SK-N-SH (cell line): Measurements from ENCODE around the gene DGLUCY. TPM values are rescaled to one million over a fixed set of nuclear protein-coding genes. Genes with fewer than 3 reads are reported as not detected.

Source experiments
- CTCF ChIA-PET: fragments of 300-600, 350-600 bp; formaldehyde crosslinking; extraction: SDS; loops from one replicate; lab custom pipeline; 2021; lab: Yijun Ruan, JAX
- POLR2A ChIA-PET: fragments of 350-600 bp; sonication (Branson Sonifier 250); formaldehyde crosslinking; extraction: SDS; loops from one replicate; lab custom pipeline; 2020; ENCODE audit warnings: antibody characterized with exemption, inconsistent platforms; lab: Yijun Ruan, JAX
- DNase-seq: peaks from one replicate; pipeline ENCODE4 v3.0.0; 2012
- H2AFZ ChIP-seq: fragments of 200-600 bp; sonication (generic); 2 replicates; pipeline ENCODE4 v1.8.1; 2016; ENCODE audit warnings: antibody characterized with exemption, mild to moderate bottlenecking, low read depth
- H3F3A ChIP-seq: fragments of 200-600 bp; sonication (generic); replicated peaks from 2 replicates; pipeline ENCODE3; 2016; ENCODE audit warnings: antibody characterized with exemption, mild to moderate bottlenecking; ENCODE audit not compliant: insufficient read depth
- H3K27ac ChIP-seq, 2 experiments: fragments of 200-500 bp in 1 of 2; fragments of 200-600 bp in 1 of 2; sonication (Bioruptor generic) in 1 of 2; sonication (generic), shearing (Covaris generic) in 1 of 2; 2 replicates each; pipeline versions ENCODE4 v1.5.1 to v1.6.1; 2014 to 2016; ENCODE audit warnings: low read depth in 2 of 2, inconsistent platforms in 1 of 2, low read length in 1 of 2, mild to moderate bottlenecking in 1 of 2, mixed read lengths in 1 of 2
- H3K27me3 ChIP-seq: fragments of 200-600 bp; sonication (generic), shearing (Covaris generic); 2 replicates; pipeline ENCODE4 v1.6.1; 2016; ENCODE audit warnings: mixed run types; ENCODE audit not compliant: insufficient read depth
- H3K36me3 ChIP-seq, 2 experiments: fragments of 200-500 bp in 1 of 2; fragments of 200-600 bp in 1 of 2; sonication (Bioruptor generic) in 1 of 2; sonication (generic) in 1 of 2; replicated peaks in 1 of 2; 2 replicates each; pipeline versions ENCODE3 to v1.5.1; 2014 to 2016; ENCODE audit warnings: low read length in 1 of 2, mild to moderate bottlenecking in 1 of 2; ENCODE audit not compliant: insufficient read depth in 2 of 2, control insufficient read depth in 1 of 2
- H3K4me1 ChIP-seq, 2 experiments: fragments of 200-500 bp in 1 of 2; fragments of 200-600 bp in 1 of 2; sonication (Bioruptor generic) in 1 of 2; sonication (generic), shearing (Covaris generic) in 1 of 2; 2 replicates each; pipeline versions ENCODE4 v1.5.1 to v1.6.1; 2014 to 2016; ENCODE audit warnings: low read depth in 1 of 2, low read length in 1 of 2, mixed run types in 1 of 2; ENCODE audit not compliant: insufficient read depth in 2 of 2, control insufficient read depth in 1 of 2
- H3K4me2 ChIP-seq: fragments of 200-600 bp; sonication (generic), shearing (Covaris generic); 2 replicates; pipeline ENCODE4 v1.6.1; 2017; ENCODE audit warnings: mixed run types
- H3K4me3 ChIP-seq, 2 experiments: fragments of 200-500 bp in 1 of 2; fragments of 200-600 bp in 1 of 2; sonication (Bioruptor generic) in 1 of 2; sonication (generic), shearing (Covaris generic) in 1 of 2; 2 replicates each; pipeline versions ENCODE4 v1.5.1 to v1.8.1; 2014 to 2016; ENCODE audit warnings: low read depth in 2 of 2, inconsistent platforms in 1 of 2, low read length in 1 of 2, mild to moderate bottlenecking in 1 of 2, mixed read lengths in 1 of 2, moderate library complexity in 1 of 2
- H3K79me2 ChIP-seq: fragments of 200-600 bp; sonication (generic); 2 replicates; pipeline ENCODE4 v1.8.1; 2017; ENCODE audit warnings: mild to moderate bottlenecking; ENCODE audit not compliant: insufficient read depth
- H3K9ac ChIP-seq: fragments of 200-600 bp; sonication (generic); 2 replicates; pipeline ENCODE4 v1.6.1; 2017; ENCODE audit warnings: mixed run types
- H3K9me2 ChIP-seq: fragments of 200-600 bp; sonication (generic); 2 replicates; pipeline ENCODE4 v1.6.1; 2017; ENCODE audit warnings: mixed run types
- H3K9me3 ChIP-seq: fragments of 200-600 bp; sonication (generic); 2 replicates; pipeline ENCODE4 v1.6.1; 2017; ENCODE audit warnings: mixed run types, mild to moderate bottlenecking, moderate library complexity
- H4K20me1 ChIP-seq: fragments of 200-600 bp; sonication (generic); 2 replicates; pipeline ENCODE4 v1.6.1; 2017; ENCODE audit warnings: mild to moderate bottlenecking, mixed run types; ENCODE audit not compliant: insufficient read depth
- CTCF ChIP-seq: fragments of 200-600 bp; sonication (generic); IDR thresholded peaks from 2 replicates; pipeline ENCODE4 v1.6.1; 2017; ENCODE audit warnings: antibody characterized with exemption, mild to moderate bottlenecking, moderate library complexity
- JUND ChIP-seq: IDR thresholded peaks from 2 replicates; pipeline ENCODE4 v1.4.0; 2012
- RAD21 ChIP-seq: IDR thresholded peaks from 2 replicates; pipeline ENCODE4 v1.6.1; 2012; ENCODE audit warnings: mild to moderate bottlenecking, low read length
- SMC3 ChIP-seq: IDR thresholded peaks from 2 replicates; pipeline ENCODE4 v1.6.1; 2012; ENCODE audit warnings: low read depth, low read length, improper control_type of control experiment
- USF1 ChIP-seq: IDR thresholded peaks from 2 replicates; pipeline ENCODE4 v1.4.0; 2012; ENCODE audit warnings: low read depth, borderline replicate concordance
- YY1 ChIP-seq: IDR thresholded peaks from 2 replicates; pipeline ENCODE4 v1.4.0; 2012; ENCODE audit warnings: low read depth, mild to moderate bottlenecking
- ZBTB33 ChIP-seq: IDR thresholded peaks from 2 replicates; pipeline ENCODE4 v1.4.0; 2012; ENCODE audit warnings: low read depth, borderline replicate concordance
- WGBS: methylation state at CpG from one replicate; pipeline ENCODE4 v1.1.6; 2017; ENCODE audit warnings: low lambda C conversion rate; 5-methylcytosine and 5-hydroxymethylcytosine counted together
- polyA plus RNA-seq, 3 experiments: library from polyadenylated mRNA; depleted of rRNA; stranded (reverse); fragments of >200 nt; gene quantifications; 2 replicates each; pipeline ENCODE4 v1.2.3, GENCODE V29; 2012

DGLUCY gene
- polyA plus RNA-seq, 1 of the 3 experiments (the other 2 are of a cell fraction) = 17.2 TPM

- Histone ChIP-seq H3K79me2 (no peaks in the 10 kb centered on the region), H3K27ac (no peak overlapping the region), H3K27me3 (no peaks in the 10 kb centered on the region), H3K36me3 (no peaks in the 10 kb centered on the region), H3K9ac (no peak overlapping the region), H3K4me1 (peaks cover 2 to 16% of the 10 kb centered on the region in 2 experiments; a peak in 2 of 4 replicates), H3F3A (peaks cover 4% of the 10 kb centered on the region), H3K4me3 (no peak overlapping the region), H2AFZ (no peak overlapping the region), H3K9me2 (no peaks in the 10 kb centered on the region), H3K9me3 (no peaks in the 10 kb centered on the region), H3K4me2 (no peak overlapping the region), H4K20me1 (no peaks in the 10 kb centered on the region)
- TF ChIP-seq JUND (no peak), USF1 (0 out of 2 replicates have a peak, but pooled peaks have one; percentile 7)
- ChIA-PET CTCF (interaction anchor here (0.7 to 3.1 kb wide), 6 partner anchors 21 to 239 kb away, joined by 3 to 17 read pairs (median 4); no protein-coding TSS in a partner anchor), POLR2A (no interaction called here)
- DNase-seq = no peak
Observed at GRCh38 chr14:91139776-91140175, 25.9 kb downstream of the DGLUCY start.

- Histone ChIP-seq H2AFZ (no peak overlapping the region), H3K4me2 (no peak overlapping the region), H3K27ac (no peak overlapping the region), H3F3A (no peaks in the 10 kb centered on the region), H3K9me2 (no peaks in the 10 kb centered on the region), H4K20me1 (no peaks in the 10 kb centered on the region), H3K4me3 (no peak overlapping the region), H3K4me1 (peaks cover 2 to 19% of the 10 kb centered on the region in 2 experiments; a peak in 2 of 4 replicates), H3K27me3 (no peaks in the 10 kb centered on the region), H3K36me3 (no peaks in the 10 kb centered on the region), H3K9me3 (no peaks in the 10 kb centered on the region), H3K9ac (no peak overlapping the region), H3K79me2 (no peaks in the 10 kb centered on the region)
- ChIA-PET POLR2A (no interaction called here), CTCF (interaction anchor here (1.5 kb wide), 1 partner anchor 162 kb away, joined by 3 read pairs; no protein-coding TSS in a partner anchor)
- DNase-seq = peak; percentile 40
- 84% methylated on average over 3 of the region's 3 CpGs for WGBS
- TF ChIP-seq SMC3 (peak; percentile 59), YY1 (no peak), CTCF (peak; percentile 33; the same call in 1 of the 2 replicates), ZBTB33 (no peak), RAD21 (peak; percentile 69)
Observed at GRCh38 chr14:91140672-91141071, 26.8 kb downstream of the DGLUCY start.
